ENCODE data around the gene UQCRFS1. TPM values are rescaled to one million over a fixed set of nuclear protein-coding genes. Genes with fewer than 3 reads are reported as not detected.

Gene UQCRFS1
- total and polyA plus RNA-seq, 2 donors (not counting 1 experiment from before 2014, with no cell fraction given), result 15.2 to 23.4 TPM

- Mint-ChIP-seq H3K27ac (no peak overlapping the region), H3K27me3 (peaks cover 47% of the 10 kb centered on the region), H3K4me1 (peaks cover 7% of the 10 kb centered on the region), H3K4me3 (no peak overlapping the region), H3K9me3 (ENCODE audit: insufficient read depth) (no peaks in the 10 kb centered on the region)
- Histone ChIP-seq H3K36me3 (replicated peaks in 1 of 2; ENCODE audit: control extremely low read depth in 1 of 2, control insufficient read depth in 1 of 2, extremely low read depth in 1 of 2, insufficient read depth in 2 of 2, low read length in 1 of 2) (no peaks in the 10 kb centered on the region), H4K20me1 (ENCODE audit: control insufficient read depth, insufficient read depth, low read length, poor library complexity, severe bottlenecking) (no peaks in the 10 kb centered on the region), H3K79me2 (ENCODE audit: control insufficient read depth, insufficient read depth, low read length) (peaks cover 2% of the 10 kb centered on the region), H3K4me3 (ENCODE audit: control extremely low read depth in 1 of 5, extremely low read depth in 1 of 5, insufficient read depth in 1 of 5, low read depth in 2 of 5, low read length in 4 of 5) (no peak overlapping the region), H3K27me3 (replicated peaks in 1 of 4; ENCODE audit: control extremely low read depth in 1 of 4, control insufficient read depth in 3 of 4, insufficient read depth in 4 of 4, low read length in 3 of 4) (peaks cover 0 to 27% (median 2%) of the 10 kb centered on the region in 4 experiments), H3K9me3 (ENCODE audit: control extremely low read depth in 1 of 3, control insufficient read depth in 2 of 3, insufficient read depth in 1 of 3, low read length in 2 of 3) (no peaks in the 10 kb centered on the region), H3K9ac (ENCODE audit: low read length) (no peak overlapping the region), H3K4me1 (ENCODE audit: control insufficient read depth in 2 of 2, insufficient read depth in 2 of 2, low read length in 2 of 2) (peaks cover 4% of the 10 kb centered on the region in 2 donors), H3K4me2 (replicated peaks; ENCODE audit: low read depth, low read length, poor library complexity, severe bottlenecking) (no peak overlapping the region), H3K27ac (ENCODE audit: low read length in 2 of 2) (no peak overlapping the region), H2AFZ (ENCODE audit: insufficient read depth, low read depth, low read length, poor library complexity, severe bottlenecking) (no peak overlapping the region)
- TF ChIP-seq CTCF (IDR thresholded peaks at IDR 0.05) (no peak), EZH2 (IDR thresholded peaks at IDR 0.05; ENCODE audit: borderline replicate concordance, insufficient read depth, low read depth, low read length, poor library complexity, severe bottlenecking) (no peak)
- ChIA-PET POLR2A (no interaction called here), CTCF (no interaction called here)
- ATAC-seq (ENCODE audit: low read depth), result no peak
- 81% methylated on average over 6 of the region's 7 CpGs for WGBS (ENCODE audit: insufficient coverage)
- DNase-seq, result no peak
- intact Hi-C loops (cut with micrococcal nuclease), result no loop called here
Measured at GRCh38 chr19:29217616-29218015, 4.7 kb upstream of the UQCRFS1 start.

DNA sequence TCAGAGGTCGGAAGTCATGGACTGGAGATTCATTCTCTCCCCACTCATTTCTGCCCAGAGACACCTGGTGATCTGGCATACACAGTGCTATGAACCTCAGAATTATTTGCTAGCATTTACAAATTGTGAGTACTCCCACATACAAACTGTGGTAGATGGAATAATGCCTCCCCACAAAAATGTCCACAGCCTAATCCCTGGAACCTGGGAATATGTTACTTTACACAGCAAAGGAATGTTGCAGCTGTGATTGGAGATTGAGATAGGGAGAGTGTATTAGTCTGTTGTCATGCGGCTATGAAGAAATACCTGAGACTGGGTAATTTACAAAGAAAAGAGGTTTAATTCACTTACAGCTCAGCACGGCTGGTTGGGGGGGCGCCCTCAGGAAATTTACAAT lies 3.1 kb upstream of the UQCRFS1 start:
- H3K79me2 ChIP-seq (ENCODE audit: control insufficient read depth, insufficient read depth, low read length), result peaks cover 18% of the 10 kb centered on the region
- Mint-ChIP-seq H3K27ac (no peak overlapping the region), H3K4me1 (peaks cover 20% of the 10 kb centered on the region), H3K4me3 (no peak overlapping the region), H3K9me3 (ENCODE audit: insufficient read depth) (no peaks in the 10 kb centered on the region), H3K27me3 (peaks cover 33% of the 10 kb centered on the region)
- DNase-seq (no peak), ATAC-seq (ENCODE audit: low read depth) (no peak)
- no peak overlapping the region for H2AFZ ChIP-seq (ENCODE audit: insufficient read depth, low read depth, low read length, poor library complexity, severe bottlenecking)
- intact Hi-C loops (cut with micrococcal nuclease), result no loop called here
- peaks cover 13% of the 10 kb centered on the region for H4K20me1 ChIP-seq (ENCODE audit: control insufficient read depth, insufficient read depth, low read length, poor library complexity, severe bottlenecking)
- H3K27ac ChIP-seq (ENCODE audit: low read length in 2 of 2), result no peak overlapping the region
- peaks cover 15 to 17% of the 10 kb centered on the region in 2 donors for H3K4me1 ChIP-seq (ENCODE audit: control insufficient read depth in 2 of 2, insufficient read depth in 2 of 2, low read length in 2 of 2)
- TF ChIP-seq EZH2 (IDR thresholded peaks at IDR 0.05; ENCODE audit: borderline replicate concordance, insufficient read depth, low read depth, low read length, poor library complexity, severe bottlenecking) (no peak), CTCF (IDR thresholded peaks at IDR 0.05) (no peak)
- 86% methylated on average over 1 of the region's 4 CpGs for WGBS (ENCODE audit: insufficient coverage)
- no peak overlapping the region for H3K4me3 ChIP-seq (ENCODE audit: control extremely low read depth in 1 of 5, extremely low read depth in 1 of 5, insufficient read depth in 1 of 5, low read depth in 2 of 5, low read length in 4 of 5)
- H3K4me2 ChIP-seq (replicated peaks; ENCODE audit: low read depth, low read length, poor library complexity, severe bottlenecking), result no peak overlapping the region
- H3K27me3 ChIP-seq (replicated peaks in 1 of 4; ENCODE audit: control extremely low read depth in 1 of 4, control insufficient read depth in 3 of 4, insufficient read depth in 4 of 4, low read length in 3 of 4), result peaks cover 0 to 24% (median 1%) of the 10 kb centered on the region in 4 experiments
- no peaks in the 10 kb centered on the region for H3K36me3 ChIP-seq (replicated peaks in 1 of 2; ENCODE audit: control extremely low read depth in 1 of 2, control insufficient read depth in 1 of 2, extremely low read depth in 1 of 2, insufficient read depth in 2 of 2, low read length in 1 of 2)
- CTCF ChIA-PET, result no interaction called here
- POLR2A ChIA-PET, result no interaction called here
- H3K9me3 ChIP-seq (ENCODE audit: control extremely low read depth in 1 of 3, control insufficient read depth in 2 of 3, insufficient read depth in 1 of 3, low read length in 2 of 3), result no peaks in the 10 kb centered on the region
- H3K9ac ChIP-seq (ENCODE audit: low read length), result no peak overlapping the region

All from B cell (primary cell).